Naive B cell (primary cell): ENCODE results near the gene CD38. TPM values are rescaled to one million over a fixed set of nuclear protein-coding genes. Genes with fewer than 3 reads are reported as not detected.

Source experiments
- ATAC-seq, 2 donors: fragments of 150-1000 bp; cut with Tn5 transposase; 2 replicates each; pipeline ENCODE4 v1.10.0; 2021; ENCODE audit warnings: low read depth in 2 of 2, mild to moderate bottlenecking in 2 of 2, moderate library complexity in 2 of 2
- DNase-seq: peaks from one replicate; pipeline ENCODE4 v3.0.0; 2022
- H3K27ac Mint-ChIP-seq, 6 donors: one replicate each; pipeline ENCODE4 v1.8.0; 2020 to 2022; ENCODE audit warnings: mild to moderate bottlenecking in 6 of 6, mixed read lengths in 6 of 6, moderate library complexity in 5 of 6, inconsistent platforms in 2 of 6
- H3K27me3 Mint-ChIP-seq, 3 donors: one replicate each; pipeline ENCODE4 v1.8.0; 2021 to 2022; ENCODE audit warnings: mixed read lengths in 3 of 3, mild to moderate bottlenecking in 1 of 3
- H3K36me3 Mint-ChIP-seq, 2 donors: one replicate each; pipeline ENCODE4 v1.8.0; 2020 to 2022; ENCODE audit warnings: mixed read lengths in 2 of 2, inconsistent platforms in 1 of 2, mild to moderate bottlenecking in 1 of 2
- H3K4me1 Mint-ChIP-seq, 3 donors: one replicate each; pipeline ENCODE4 v1.8.0; 2020 to 2022; ENCODE audit warnings: mixed read lengths in 3 of 3, inconsistent platforms in 1 of 3, mild to moderate bottlenecking in 1 of 3, moderate library complexity in 1 of 3
- H3K4me3 Mint-ChIP-seq, 8 donors: one replicate each; pipeline ENCODE4 v1.8.0; 2020 to 2022; ENCODE audit warnings: mild to moderate bottlenecking in 8 of 8, mixed read lengths in 8 of 8, moderate library complexity in 8 of 8, inconsistent platforms in 2 of 8
- H3K9me3 Mint-ChIP-seq, 7 donors: one replicate each; pipeline ENCODE4 v1.8.0; 2020 to 2022; ENCODE audit warnings: mixed read lengths in 7 of 7, mild to moderate bottlenecking in 5 of 7, inconsistent platforms in 2 of 7, moderate library complexity in 1 of 7
- polyA plus RNA-seq, 6 donors: library from polyadenylated mRNA; unstranded; fragments of 300-500 nt; fragmentation: Illumina TruSeq; gene quantifications; one replicate each; pipeline ENCODE4 v1.2.3, GENCODE V29; 2021; ENCODE audit warnings: low read depth in 6 of 6

CD38 gene
- polyA plus RNA-seq, 6 donors from 2014 or later: 12.8 to 33.8 (median 24.7) TPM

- ATAC-seq (peak; percentile 59 to 68), DNase-seq (no peak)
- no peak overlapping the region for H3K4me3 Mint-ChIP-seq
Measured at GRCh38 chr4:15890246-15890829, 112.2 kb downstream of the CD38 start.

GRCh38 chr4:15891312-15891711 lies 113.2 kb downstream of the CD38 start:
- peak overlapping the region in 2 of 8 donors; percentile 8 to 51 for H3K4me3 Mint-ChIP-seq
- H3K27me3 Mint-ChIP-seq: no peaks in the 10 kb centered on the region
- peaks cover 15 to 21% (median 21%) of the 10 kb centered on the region in 3 donors for H3K4me1 Mint-ChIP-seq
- no peak overlapping the region for H3K27ac Mint-ChIP-seq
- peaks cover 0 to 2% (median 0%) of the 10 kb centered on the region in 7 donors for H3K9me3 Mint-ChIP-seq
- ATAC-seq: peak; percentile 67 to 69
- no peaks in the 10 kb centered on the region for H3K36me3 Mint-ChIP-seq
- no peak for DNase-seq

More at GRCh38 chr4:15890246-15890829, 112.2 kb downstream of the CD38 start:
- Mint-ChIP-seq H3K27me3 (no peaks in the 10 kb centered on the region), H3K9me3 (peaks cover 0 to 2% (median 0%) of the 10 kb centered on the region in 7 donors), H3K27ac (peak overlapping the region in 1 of 6 donors; percentile 15), H3K4me1 (peaks cover 15 to 21% (median 21%) of the 10 kb centered on the region in 3 donors), H3K36me3 (no peaks in the 10 kb centered on the region)

- Mint-ChIP-seq H3K27ac (no peak overlapping the region), H3K27me3 (peaks cover 2 to 12% (median 10%) of the 10 kb centered on the region in 3 donors), H3K4me3 (no peak overlapping the region), H3K36me3 (no peaks in the 10 kb centered on the region), H3K9me3 (peaks cover 0 to 4% (median 0%) of the 10 kb centered on the region in 7 donors), H3K4me1 (peaks cover 15 to 21% (median 21%) of the 10 kb centered on the region in 3 donors)
- no peak for DNase-seq
- no peak for ATAC-seq
Measured at GRCh38 chr4:15893962-15894361, 115.8 kb downstream of the CD38 start.

- Mint-ChIP-seq H3K4me1 (peaks cover 15 to 21% (median 21%) of the 10 kb centered on the region in 3 donors), H3K27ac (no peak overlapping the region), H3K27me3 (peaks cover 5 to 16% (median 14%) of the 10 kb centered on the region in 3 donors), H3K4me3 (no peak overlapping the region), H3K9me3 (peaks cover 0 to 4% (median 0%) of the 10 kb centered on the region in 7 donors), H3K36me3 (no peaks in the 10 kb centered on the region)
- no peak for ATAC-seq
- DNase-seq: no peak
Measured at GRCh38 chr4:15894393-15894792, 116.3 kb downstream of the CD38 start.

GRCh38 chr4:15894921-15895916 lies 117.1 kb downstream of the CD38 start:
- Mint-ChIP-seq H3K4me1 (peaks cover 15 to 18% (median 18%) of the 10 kb centered on the region in 3 donors), H3K9me3 (peaks cover 0 to 4% (median 0%) of the 10 kb centered on the region in 7 donors), H3K36me3 (no peaks in the 10 kb centered on the region), H3K4me3 (no peak overlapping the region), H3K27me3 (peaks cover 11 to 20% (median 14%) of the 10 kb centered on the region in 3 donors), H3K27ac (no peak overlapping the region)
- DNase-seq (no peak), ATAC-seq (no peak)

GRCh38 chr4:15897577-15897976 lies 119.4 kb downstream of the CD38 start:
- H3K27ac Mint-ChIP-seq: no peak overlapping the region
- H3K4me1 Mint-ChIP-seq: peaks cover 0 to 8% (median 2%) of the 10 kb centered on the region in 3 donors
- H3K36me3 Mint-ChIP-seq: no peaks in the 10 kb centered on the region
- peaks cover 0 to 4% (median 0%) of the 10 kb centered on the region in 7 donors for H3K9me3 Mint-ChIP-seq
- H3K4me3 Mint-ChIP-seq: no peak overlapping the region
- ATAC-seq (no peak), DNase-seq (no peak)
- peaks cover 20 to 24% (median 20%) of the 10 kb centered on the region in 3 donors for H3K27me3 Mint-ChIP-seq

GRCh38 chr4:15898902-15899301 lies 120.8 kb downstream of the CD38 start:
- ATAC-seq (no peak), DNase-seq (no peak)
- peaks cover 0 to 8% (median 2%) of the 10 kb centered on the region in 3 donors for H3K4me1 Mint-ChIP-seq
- H3K4me3 Mint-ChIP-seq: peak overlapping the region in 1 of 8 donors; percentile 32
- no peaks in the 10 kb centered on the region for H3K36me3 Mint-ChIP-seq
- H3K27me3 Mint-ChIP-seq: peaks cover 20 to 24% (median 24%) of the 10 kb centered on the region in 3 donors
- H3K9me3 Mint-ChIP-seq: peaks cover 0 to 4% (median 0%) of the 10 kb centered on the region in 7 donors
- H3K27ac Mint-ChIP-seq: no peak overlapping the region

GRCh38 chr4:15899511-15899910 lies 121.4 kb downstream of the CD38 start:
- Mint-ChIP-seq H3K4me1 (peaks cover 0 to 8% (median 2%) of the 10 kb centered on the region in 3 donors), H3K27me3 (peaks cover 25 to 30% (median 27%) of the 10 kb centered on the region in 3 donors), H3K4me3 (no peak overlapping the region), H3K27ac (no peak overlapping the region), H3K36me3 (no peaks in the 10 kb centered on the region), H3K9me3 (peaks cover 0 to 4% (median 0%) of the 10 kb centered on the region in 7 donors)
- ATAC-seq (no peak), DNase-seq (no peak)

- peak overlapping the region in 1 of 6 donors; percentile 70 for H3K27ac Mint-ChIP-seq
- no peak overlapping the region for H3K4me3 Mint-ChIP-seq
- peaks cover 26 to 39% (median 33%) of the 10 kb centered on the region in 3 donors for H3K27me3 Mint-ChIP-seq
- ATAC-seq (no peak), DNase-seq (no peak)
- peaks cover 0 to 4% (median 0%) of the 10 kb centered on the region in 7 donors for H3K9me3 Mint-ChIP-seq
- peaks cover 0 to 8% (median 2%) of the 10 kb centered on the region in 3 donors for H3K4me1 Mint-ChIP-seq
- no peaks in the 10 kb centered on the region for H3K36me3 Mint-ChIP-seq
Measured at GRCh38 chr4:15901007-15901406, 122.9 kb downstream of the CD38 start.

- H3K27me3 Mint-ChIP-seq: peaks cover 26 to 39% (median 33%) of the 10 kb centered on the region in 3 donors
- DNase-seq: no peak
- H3K4me1 Mint-ChIP-seq: peaks cover 0 to 8% (median 2%) of the 10 kb centered on the region in 3 donors
- no peaks in the 10 kb centered on the region for H3K36me3 Mint-ChIP-seq
- H3K27ac Mint-ChIP-seq: no peak overlapping the region
- peaks cover 0 to 4% (median 0%) of the 10 kb centered on the region in 7 donors for H3K9me3 Mint-ChIP-seq
- ATAC-seq: no peak
- H3K4me3 Mint-ChIP-seq: no peak overlapping the region
Measured at GRCh38 chr4:15901998-15902397, 123.9 kb downstream of the CD38 start.

GRCh38 chr4:15902746-15903145 lies 124.6 kb downstream of the CD38 start:
- H3K27ac Mint-ChIP-seq: no peak overlapping the region
- no peak for DNase-seq

More at GRCh38 chr4:15902746-15903145, 124.6 kb downstream of the CD38 start:
- Mint-ChIP-seq H3K36me3 (no peaks in the 10 kb centered on the region), H3K9me3 (peaks cover 0 to 4% (median 0%) of the 10 kb centered on the region in 7 donors), H3K4me3 (no peak overlapping the region), H3K4me1 (peaks cover 0 to 8% (median 2%) of the 10 kb centered on the region in 3 donors), H3K27me3 (peaks cover 30 to 39% (median 33%) of the 10 kb centered on the region in 3 donors)
- no peak for ATAC-seq
